ENCODE results near the gene KDM5A. TPM values are rescaled to one million over a fixed set of nuclear protein-coding genes. Genes with fewer than 3 reads are reported as not detected.
"Not testable (repeated sequence)": the region's sequence is repeated elsewhere in the genome, so short reads cannot be mapped to it uniquely, and the experiment has no call there.

The KDM5A gene
- polyA plus RNA-seq, 4 donors = 36.0 to 46.4 (median 42.8) TPM

- DNase-seq (ENCODE audit: low read depth in 4 of 4, low spot score in 2 of 4) = no peak
Measured at GRCh38 chr12:242496-242895, 146.6 kb downstream of the KDM5A start.

- DNase-seq (ENCODE audit: low read depth in 4 of 4, low spot score in 2 of 4) = no peak
Measured at GRCh38 chr12:241266-241665, 147.9 kb downstream of the KDM5A start.

- no peak for DNase-seq (ENCODE audit: low read depth in 4 of 4, low spot score in 2 of 4)
Measured at GRCh38 chr12:240566-240965, 148.6 kb downstream of the KDM5A start.

- no peak for DNase-seq (ENCODE audit: low read depth in 4 of 4, low spot score in 2 of 4)
Measured at GRCh38 chr12:238736-239398, 150.3 kb downstream of the KDM5A start.

GRCh38 chr12:238116-238515 lies 151.0 kb downstream of the KDM5A start:
- no peak for DNase-seq (ENCODE audit: low read depth in 4 of 4, low spot score in 2 of 4)

- DNase-seq (ENCODE audit: low read depth in 4 of 4, low spot score in 2 of 4) = no peak
Measured at GRCh38 chr12:237026-237815, 151.9 kb downstream of the KDM5A start.

GRCh38 chr12:236445-236844 lies 152.7 kb downstream of the KDM5A start:
- DNase-seq (ENCODE audit: low read depth in 4 of 4, low spot score in 2 of 4) = no peak

GRCh38 chr12:235967-236366 lies 153.2 kb downstream of the KDM5A start:
- not testable (repeated sequence) for DNase-seq (ENCODE audit: low read depth in 4 of 4, low spot score in 2 of 4)

- DNase-seq (ENCODE audit: low read depth in 4 of 4, low spot score in 2 of 4) = no peak
Measured at GRCh38 chr12:234891-235415, 154.2 kb downstream of the KDM5A start.

GRCh38 chr12:234019-234418 lies 155.1 kb downstream of the KDM5A start:
- no peak for DNase-seq (ENCODE audit: low read depth in 4 of 4, low spot score in 2 of 4)

- no peak for DNase-seq (ENCODE audit: low read depth in 4 of 4, low spot score in 2 of 4)
Measured at GRCh38 chr12:233615-233968, 155.5 kb downstream of the KDM5A start.

GRCh38 chr12:232731-233614 lies 156.1 kb downstream of the KDM5A start:
- no peak for DNase-seq (ENCODE audit: low read depth in 4 of 4, low spot score in 2 of 4)

GRCh38 chr12:230925-231671 lies 158.0 kb downstream of the KDM5A start:
- DNase-seq (ENCODE audit: low read depth in 4 of 4, low spot score in 2 of 4) = no peak

Other genes starting within 250 kb of the KDM5A start
- 10 to 100 TPM; 13.3 to 19.2 (median 16.7) TPM for gene SLC6A12, start 175.2 kb downstream of the KDM5A start, polyA plus RNA-seq (ENCODE audit: insufficient read length in 4 of 4)
- 10 to 100 TPM; 39.0 to 57.4 (median 52.4) TPM for gene SLC6A13, start 126.5 kb downstream of the KDM5A start, polyA plus RNA-seq (ENCODE audit: insufficient read length in 4 of 4)
- 10 to 100 TPM; 18.4 to 28.1 (median 25.1) TPM for gene CCDC77, start 12.3 kb upstream of the KDM5A start, polyA plus RNA-seq (ENCODE audit: insufficient read length in 4 of 4)
- gene B4GALNT3, start 70.6 kb upstream of the KDM5A start, polyA plus RNA-seq (ENCODE audit: insufficient read length in 4 of 4) = 10 to 100 TPM; 13.6 to 24.0 (median 17.3) TPM